Peyer's patch (tissue), 4 donors: Measurements from ENCODE around the gene STRN4. TPM values are rescaled to one million over a fixed set of nuclear protein-coding genes. Genes with fewer than 3 reads are reported as not detected.

Experiments used
- DNase-seq, 3 donors: peaks; one replicate each; pipeline ENCODE4 v3.0.0-alpha.2; 2017 to 2019
- H3K27ac ChIP-seq, 4 donors: fragments of 200-600 bp; sonication (generic); one replicate each; pipeline ENCODE4 v1.5.1; 2016 to 2019
- H3K27me3 ChIP-seq, 2 donors: fragments of 200-600 bp; sonication (generic); one replicate each; pipeline ENCODE4 v1.5.1; 2019
- H3K36me3 ChIP-seq, 3 donors: fragments of 200-600 bp; sonication (generic); one replicate each; pipeline ENCODE4 v1.5.1; 2016 to 2019
- H3K4me1 ChIP-seq, 4 donors: fragments of 200-600 bp; sonication (generic); one replicate each; pipeline ENCODE4 v1.5.1; 2016 to 2019
- H3K4me3 ChIP-seq, 4 donors: fragments of 200-600 bp; sonication (generic); 1 replicate in 3 of 4; 2 replicates in 1 of 4; pipeline ENCODE4 v1.5.1; 2016 to 2019; ENCODE audit warnings: mild to moderate bottlenecking in 1 of 4
- H3K9me3 ChIP-seq, 4 donors: fragments of 200-600 bp; sonication (generic); one replicate each; pipeline ENCODE4 v1.5.1; 2016 to 2019; ENCODE audit warnings: mild to moderate bottlenecking in 1 of 4
- POLR2A ChIP-seq, 2 donors: fragments of 450-650 bp; IDR thresholded peaks; one replicate each; pipeline ENCODE4 v1.5.1; 2017; ENCODE audit warnings: antibody characterized with exemption in 2 of 2, mild to moderate bottlenecking in 2 of 2, moderate library complexity in 2 of 2
- total RNA-seq, 4 donors: library from RNA; depleted of rRNA; stranded (reverse); fragments of >200 nt; gene quantifications; one replicate each; pipeline ENCODE4 v1.1.0, GENCODE V29; 2016
- TF ChIP-seq, protein P1 (sequence below), 6 experiments: fragments of 450-650 bp in 4 of 6; fragments of 200-600 bp in 2 of 6; sonication (generic) in 1 of 6; IDR thresholded peaks; one replicate each; pipeline ENCODE4 v1.5.1; 2017 to 2019; ENCODE audit warnings: antibody characterized with exemption in 6 of 6, mild to moderate bottlenecking in 3 of 6, moderate library complexity in 1 of 6

STRN4 gene
- total RNA-seq, 4 donors from 2014 or later: 80.9 to 146 (median 116) TPM

DNA sequence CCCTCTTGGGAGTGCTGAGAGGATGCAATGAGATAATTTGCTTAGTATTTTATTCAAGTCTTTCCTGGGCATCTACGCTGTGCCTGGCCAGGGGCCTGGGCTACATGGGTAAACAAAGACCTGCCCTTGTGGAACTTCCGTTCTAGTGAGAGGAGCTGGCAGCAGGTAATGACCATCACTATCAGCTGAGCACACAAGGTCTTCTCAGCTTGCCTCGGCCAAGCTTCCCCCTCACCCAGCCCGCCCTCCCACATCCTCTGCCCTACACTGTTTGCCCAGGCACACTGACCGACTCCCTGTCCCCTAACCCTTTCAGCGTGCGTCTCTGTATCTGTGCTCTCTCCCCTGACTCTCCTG lies 9.0 kb downstream of the STRN4 start:
- no peak overlapping the region for H3K27ac ChIP-seq
- no peaks in the 10 kb centered on the region for H3K27me3 ChIP-seq
- peaks cover 0 to 70% (median 0%) of the 10 kb centered on the region in 3 donors for H3K36me3 ChIP-seq
- DNase-seq: no peak
- TF ChIP-seq, protein P1, sequence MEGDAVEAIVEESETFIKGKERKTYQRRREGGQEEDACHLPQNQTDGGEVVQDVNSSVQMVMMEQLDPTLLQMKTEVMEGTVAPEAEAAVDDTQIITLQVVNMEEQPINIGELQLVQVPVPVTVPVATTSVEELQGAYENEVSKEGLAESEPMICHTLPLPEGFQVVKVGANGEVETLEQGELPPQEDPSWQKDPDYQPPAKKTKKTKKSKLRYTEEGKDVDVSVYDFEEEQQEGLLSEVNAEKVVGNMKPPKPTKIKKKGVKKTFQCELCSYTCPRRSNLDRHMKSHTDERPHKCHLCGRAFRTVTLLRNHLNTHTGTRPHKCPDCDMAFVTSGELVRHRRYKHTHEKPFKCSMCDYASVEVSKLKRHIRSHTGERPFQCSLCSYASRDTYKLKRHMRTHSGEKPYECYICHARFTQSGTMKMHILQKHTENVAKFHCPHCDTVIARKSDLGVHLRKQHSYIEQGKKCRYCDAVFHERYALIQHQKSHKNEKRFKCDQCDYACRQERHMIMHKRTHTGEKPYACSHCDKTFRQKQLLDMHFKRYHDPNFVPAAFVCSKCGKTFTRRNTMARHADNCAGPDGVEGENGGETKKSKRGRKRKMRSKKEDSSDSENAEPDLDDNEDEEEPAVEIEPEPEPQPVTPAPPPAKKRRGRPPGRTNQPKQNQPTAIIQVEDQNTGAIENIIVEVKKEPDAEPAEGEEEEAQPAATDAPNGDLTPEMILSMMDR (IDR thresholded peaks at IDR 0.05): no peak
- TF ChIP-seq POLR2A (IDR thresholded peaks at IDR 0.05): no peak
- no peaks in the 10 kb centered on the region for H3K9me3 ChIP-seq
- H3K4me1 ChIP-seq: no peaks in the 10 kb centered on the region
- H3K4me3 ChIP-seq: no peak overlapping the region

- TF ChIP-seq, protein P1 (IDR thresholded peaks at IDR 0.05): no peak
- no peak for TF ChIP-seq POLR2A (IDR thresholded peaks at IDR 0.05)
- no peaks in the 10 kb centered on the region for H3K4me1 ChIP-seq
- no peak overlapping the region for H3K4me3 ChIP-seq
- no peaks in the 10 kb centered on the region for H3K27me3 ChIP-seq
- DNase-seq: no peak
- H3K9me3 ChIP-seq: no peaks in the 10 kb centered on the region
- H3K36me3 ChIP-seq: peaks cover 0 to 74% (median 0%) of the 10 kb centered on the region in 3 donors
- no peak overlapping the region for H3K27ac ChIP-seq
These were observed 9.5 kb downstream of the STRN4 start for GRCh38 chr19:46736531-46737297.

DNA sequence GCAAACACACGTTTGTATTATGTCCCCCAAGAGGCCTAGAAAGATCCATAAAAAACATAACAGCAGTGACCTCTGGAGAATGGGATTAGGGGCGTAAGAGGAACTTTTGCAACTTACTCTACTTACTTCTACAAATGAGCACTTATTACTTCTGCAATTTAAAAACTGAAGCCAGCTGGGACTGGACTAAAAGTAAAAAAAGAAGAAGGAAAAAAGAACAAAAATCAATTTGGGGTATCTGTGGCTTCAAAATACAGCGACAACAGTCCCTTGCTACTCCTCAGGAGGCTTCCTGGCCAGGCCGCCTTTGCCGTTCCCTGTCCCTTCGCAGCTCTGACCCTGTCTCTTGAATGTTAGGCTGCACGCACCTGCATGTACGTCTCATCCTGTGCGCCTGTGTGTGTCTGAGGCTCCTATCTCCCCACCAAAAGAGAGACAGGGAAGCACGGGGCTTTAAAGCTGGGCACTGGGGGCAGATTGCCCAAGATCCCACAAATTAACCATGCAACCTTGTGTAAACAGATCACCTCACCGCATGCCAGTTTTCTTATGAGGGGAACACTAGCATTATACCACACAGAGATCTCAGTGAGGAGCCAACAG lies 12.5 kb downstream of the STRN4 start:
- DNase-seq: peak in 1 of 3 donors; percentile 34
- H3K27ac ChIP-seq: peak overlapping the region in 2 of 4 donors; percentile 6 to 25
- H3K36me3 ChIP-seq: peaks cover 0 to 92% (median 0%) of the 10 kb centered on the region in 3 donors
- no peak overlapping the region for H3K4me3 ChIP-seq
- TF ChIP-seq, protein P1 (IDR thresholded peaks at IDR 0.05): no peak
- H3K27me3 ChIP-seq: no peaks in the 10 kb centered on the region
- H3K4me1 ChIP-seq: peaks cover 0 to 9% (median 0%) of the 10 kb centered on the region in 4 donors
- H3K9me3 ChIP-seq: no peaks in the 10 kb centered on the region

GRCh38 chr19:46732966-46733689 lies 13.1 kb downstream of the STRN4 start:
- H3K27ac ChIP-seq: peak overlapping the region in 1 of 4 donors; percentile 6
- no peak overlapping the region for H3K4me3 ChIP-seq
- TF ChIP-seq POLR2A (IDR thresholded peaks at IDR 0.05): no peak
- TF ChIP-seq, protein P1 (IDR thresholded peaks at IDR 0.05): no peak
- H3K4me1 ChIP-seq: peaks cover 0 to 10% (median 0%) of the 10 kb centered on the region in 4 donors
- peak in 1 of 3 donors; percentile 37 for DNase-seq
- H3K9me3 ChIP-seq: no peaks in the 10 kb centered on the region
- H3K36me3 ChIP-seq: peaks cover 0 to 91% (median 0%) of the 10 kb centered on the region in 3 donors
- no peaks in the 10 kb centered on the region for H3K27me3 ChIP-seq

GRCh38 chr19:46732172-46732938 lies 13.9 kb downstream of the STRN4 start:
- peak in 1 of 3 donors; percentile 30 for DNase-seq
- no peaks in the 10 kb centered on the region for H3K27me3 ChIP-seq
- TF ChIP-seq, protein P1 (IDR thresholded peaks at IDR 0.05): no peak
- TF ChIP-seq POLR2A (IDR thresholded peaks at IDR 0.05): no peak
- peaks cover 0 to 10% (median 0%) of the 10 kb centered on the region in 4 donors for H3K4me1 ChIP-seq
- peaks cover 0 to 91% (median 0%) of the 10 kb centered on the region in 3 donors for H3K36me3 ChIP-seq
- H3K27ac ChIP-seq: no peak overlapping the region
- H3K9me3 ChIP-seq: no peaks in the 10 kb centered on the region
- no peak overlapping the region for H3K4me3 ChIP-seq
